ENCODE data around the gene KLHL1.

GRCh38 chr13:70023516-70023915 is 84.7 kb downstream of the KLHL1 start:
- TF ChIP-seq POLR2A (IDR thresholded peaks at IDR 0.05), result no peak
- TF ChIP-seq, protein P1, sequence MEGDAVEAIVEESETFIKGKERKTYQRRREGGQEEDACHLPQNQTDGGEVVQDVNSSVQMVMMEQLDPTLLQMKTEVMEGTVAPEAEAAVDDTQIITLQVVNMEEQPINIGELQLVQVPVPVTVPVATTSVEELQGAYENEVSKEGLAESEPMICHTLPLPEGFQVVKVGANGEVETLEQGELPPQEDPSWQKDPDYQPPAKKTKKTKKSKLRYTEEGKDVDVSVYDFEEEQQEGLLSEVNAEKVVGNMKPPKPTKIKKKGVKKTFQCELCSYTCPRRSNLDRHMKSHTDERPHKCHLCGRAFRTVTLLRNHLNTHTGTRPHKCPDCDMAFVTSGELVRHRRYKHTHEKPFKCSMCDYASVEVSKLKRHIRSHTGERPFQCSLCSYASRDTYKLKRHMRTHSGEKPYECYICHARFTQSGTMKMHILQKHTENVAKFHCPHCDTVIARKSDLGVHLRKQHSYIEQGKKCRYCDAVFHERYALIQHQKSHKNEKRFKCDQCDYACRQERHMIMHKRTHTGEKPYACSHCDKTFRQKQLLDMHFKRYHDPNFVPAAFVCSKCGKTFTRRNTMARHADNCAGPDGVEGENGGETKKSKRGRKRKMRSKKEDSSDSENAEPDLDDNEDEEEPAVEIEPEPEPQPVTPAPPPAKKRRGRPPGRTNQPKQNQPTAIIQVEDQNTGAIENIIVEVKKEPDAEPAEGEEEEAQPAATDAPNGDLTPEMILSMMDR (IDR thresholded peaks at IDR 0.05), result no peak
